H1 (cell line): ENCODE measurements around the gene SRSF3. TPM values are rescaled to one million over a fixed set of nuclear protein-coding genes. Genes with fewer than 3 reads are reported as not detected.

Source experiments
- CTCF ChIA-PET: fragments of 300-600 bp; sonication (Branson Sonifier 250); formaldehyde crosslinking; loops from one replicate; lab custom pipeline; 2021; ENCODE audit not compliant: partially characterized antibody; lab: Charles Lee
- POLR2A ChIA-PET: fragments of 300-600 bp; sonication (Branson Sonifier 250); formaldehyde crosslinking; loops from one replicate; lab custom pipeline; 2021; ENCODE audit warnings: inconsistent platforms; ENCODE audit not compliant: partially characterized antibody; lab: Charles Lee
- DNase-seq, 2 experiments: peaks; one replicate each; pipeline versions ENCODE4 v3.0.0 to v3.0.0-alpha.2; 2010 to 2022; ENCODE audit warnings: low spot score in 2 of 2, low read depth in 1 of 2, mixed read lengths in 1 of 2
- FAIRE-seq: peaks from 2 replicates; lab custom pipeline; 2011; peaks lifted over from hg19 to GRCh38; lab: Jason Lieb, UNC
- H2AFZ ChIP-seq: 2 replicates; pipeline ENCODE4 v1.8.1; 2012; ENCODE audit warnings: low read length, inconsistent platforms
- H2AK5ac ChIP-seq: 2 replicates; pipeline ENCODE4 v1.6.1; 2013; ENCODE audit warnings: low read depth, low read length
- H2BK120ac ChIP-seq: replicated peaks from 2 replicates; pipeline ENCODE3; 2013; ENCODE audit warnings: low read depth, low read length, inconsistent platforms
- H2BK12ac ChIP-seq: 2 replicates; pipeline ENCODE4 v1.6.1; 2013; ENCODE audit warnings: low read depth, low read length
- H2BK15ac ChIP-seq: 2 replicates; pipeline ENCODE4 v1.6.1; 2013; ENCODE audit warnings: low read length
- H2BK20ac ChIP-seq: 2 replicates; pipeline ENCODE4 v1.6.1; 2013; ENCODE audit warnings: low read length
- H2BK5ac ChIP-seq: 2 replicates; pipeline ENCODE4 v1.6.1; 2013; ENCODE audit warnings: low read depth, low read length
- H3K14ac ChIP-seq: 2 replicates; pipeline ENCODE4 v1.6.1; 2013; ENCODE audit warnings: inconsistent platforms; ENCODE audit not compliant: insufficient read length
- H3K18ac ChIP-seq: 2 replicates; pipeline ENCODE4 v1.6.1; 2013; ENCODE audit warnings: low read length; ENCODE audit errors: extremely low read depth
- H3K23ac ChIP-seq: 2 replicates; pipeline ENCODE4 v1.6.1; 2013; ENCODE audit warnings: inconsistent platforms; ENCODE audit not compliant: insufficient read length
- H3K23me2 ChIP-seq: 2 replicates; pipeline ENCODE4 v1.6.1; 2013; ENCODE audit warnings: low read depth, low read length
- H3K27ac ChIP-seq: 2 replicates; pipeline ENCODE4 v1.6.1; 2011; ENCODE audit warnings: low read depth, low read length, inconsistent platforms
- H3K27me3 ChIP-seq, 4 experiments: replicated peaks in 1 of 4; 1 replicate in 1 of 4; 2 replicates in 3 of 4; pipeline versions ENCODE4 v1.6.1 to v1.8.1; 2011 to 2013; ENCODE audit warnings: low read length in 3 of 4, mild to moderate bottlenecking in 3 of 4, inconsistent platforms in 2 of 4, mixed read lengths in 2 of 4, moderate library complexity in 1 of 4; ENCODE audit not compliant: control insufficient read depth in 3 of 4, insufficient read depth in 3 of 4; ENCODE audit errors: extremely low read depth in 1 of 4
- H3K36me3 ChIP-seq, 4 experiments: 2 replicates each; pipeline versions ENCODE4 v1.6.1 to v1.8.1; 2011 to 2013; ENCODE audit warnings: mild to moderate bottlenecking in 4 of 4, low read length in 3 of 4, moderate library complexity in 2 of 4, control low read depth in 1 of 4, inconsistent platforms in 1 of 4; ENCODE audit not compliant: insufficient read depth in 4 of 4, control insufficient read depth in 2 of 4
- H3K4ac ChIP-seq: replicated peaks from 2 replicates; pipeline ENCODE3; 2013; ENCODE audit warnings: low read length, low read depth, mixed read lengths, inconsistent platforms; ENCODE audit not compliant: insufficient read length
- H3K4me1 ChIP-seq, 4 experiments: replicated peaks in 1 of 4; 1 replicate in 1 of 4; 2 replicates in 3 of 4; pipeline versions ENCODE4 v1.6.1 to v1.8.1; 2011 to 2013; ENCODE audit warnings: low read length in 3 of 4, inconsistent platforms in 2 of 4, mixed read lengths in 1 of 4; ENCODE audit not compliant: insufficient read depth in 4 of 4, control insufficient read depth in 3 of 4
- H3K4me2 ChIP-seq, 2 experiments: 2 replicates each; pipeline versions ENCODE4 v1.6.1 to v1.8.1; 2011 to 2013; ENCODE audit warnings: low read depth in 2 of 2, low read length in 2 of 2, control low read depth in 1 of 2, inconsistent platforms in 1 of 2, mild to moderate bottlenecking in 1 of 2; ENCODE audit not compliant: insufficient read depth in 1 of 2
- H3K4me3 ChIP-seq, 4 experiments: fragments of 200-600, 300-600 bp in 1 of 4; sonication (generic), shearing (Covaris generic), sonication (Bioruptor Twin) in 1 of 4; 2 replicates each; pipeline versions ENCODE4 v1.5.1 to v1.8.1; 2011 to 2016; ENCODE audit warnings: low read length in 4 of 4, low read depth in 3 of 4, control low read depth in 2 of 4, inconsistent platforms in 2 of 4, mild to moderate bottlenecking in 2 of 4, mixed read lengths in 1 of 4, moderate library complexity in 1 of 4; ENCODE audit not compliant: insufficient read depth in 2 of 4; ENCODE audit errors: extremely low read depth in 1 of 4
- H3K56ac ChIP-seq: replicated peaks from 2 replicates; pipeline ENCODE3; 2013; ENCODE audit warnings: low read depth, mild to moderate bottlenecking, mixed read lengths, low read length, inconsistent platforms; ENCODE audit not compliant: insufficient read length
- H3K79me1 ChIP-seq: 2 replicates; pipeline ENCODE4 v1.6.1; 2013; ENCODE audit warnings: low read depth, low read length, control low read depth
- H3K79me2 ChIP-seq, 2 experiments: 2 replicates each; pipeline versions ENCODE4 v1.6.1 to v1.8.1; 2012 to 2013; ENCODE audit warnings: low read length in 2 of 2, mild to moderate bottlenecking in 2 of 2, inconsistent platforms in 1 of 2; ENCODE audit not compliant: insufficient read depth in 2 of 2, control insufficient read depth in 1 of 2
- H3K9ac ChIP-seq, 4 experiments: replicated peaks in 1 of 4; 1 replicate in 1 of 4; 2 replicates in 3 of 4; pipeline versions ENCODE4 v1.6.1 to v1.8.1; 2011 to 2013; ENCODE audit warnings: low read depth in 3 of 4, low read length in 3 of 4, control low read depth in 2 of 4, mild to moderate bottlenecking in 2 of 4, moderate library complexity in 2 of 4, inconsistent platforms in 1 of 4; ENCODE audit errors: extremely low read depth in 1 of 4
- H3K9me3 ChIP-seq, 2 experiments: 2 replicates each; pipeline versions ENCODE4 v1.6.1 to v1.8.1; 2012 to 2013; ENCODE audit warnings: mild to moderate bottlenecking in 2 of 2, moderate library complexity in 2 of 2, control low read depth in 1 of 2, inconsistent platforms in 1 of 2, low read depth in 1 of 2, low read length in 1 of 2, mixed read lengths in 1 of 2; ENCODE audit not compliant: insufficient read depth in 2 of 2
- H4K20me1 ChIP-seq, 2 experiments: replicated peaks in 1 of 2; 2 replicates each; pipeline versions ENCODE3 to v1.8.1; 2011 to 2013; ENCODE audit warnings: inconsistent platforms in 2 of 2, low read length in 2 of 2, mild to moderate bottlenecking in 1 of 2; ENCODE audit not compliant: insufficient read depth in 2 of 2, control insufficient read depth in 1 of 2
- H4K5ac ChIP-seq: 2 replicates; pipeline ENCODE4 v1.6.1; 2013; ENCODE audit warnings: low read length, low read depth, mixed read lengths, inconsistent platforms; ENCODE audit not compliant: insufficient read length
- H4K8ac ChIP-seq: 2 replicates; pipeline ENCODE4 v1.8.0; 2013; ENCODE audit warnings: mild to moderate bottlenecking, moderate library complexity, low read length, inconsistent platforms; ENCODE audit not compliant: insufficient read depth; ENCODE audit errors: extremely low read depth
- H4K91ac ChIP-seq: replicated peaks from 2 replicates; pipeline ENCODE3; 2013; ENCODE audit warnings: low read length, mixed read lengths, inconsistent platforms; ENCODE audit not compliant: insufficient read length
- BRCA1 ChIP-seq: IDR thresholded peaks from 2 replicates; pipeline ENCODE4 v1.6.1; 2012; ENCODE audit warnings: low read depth, low read length, improper control_type of control experiment
- CBX8 ChIP-seq: fragments of 300-800, 300-1000 bp; sonication (generic); IDR thresholded peaks from 2 replicates; pipeline ENCODE4 v1.7.1; 2016; ENCODE audit warnings: low read depth, low read length, borderline replicate concordance
- CTBP2 ChIP-seq: IDR thresholded peaks from 2 replicates; pipeline ENCODE4 v1.7.0; 2011; ENCODE audit warnings: borderline replicate concordance, mild to moderate bottlenecking, moderate library complexity, mixed read lengths, low read length; ENCODE audit not compliant: insufficient read depth, insufficient read length
- GTF2F1 ChIP-seq: IDR thresholded peaks from 2 replicates; pipeline ENCODE4 v1.6.1; 2012; ENCODE audit warnings: low read depth, low read length, improper control_type of control experiment, borderline replicate concordance
- HDAC6 ChIP-seq: IDR thresholded peaks from one replicate; pipeline ENCODE4 v1.7.1; 2012; ENCODE audit warnings: low read depth, mild to moderate bottlenecking, inconsistent platforms, low read length, moderate library complexity
- SIN3A ChIP-seq, 2 experiments: IDR thresholded peaks in 1 of 2; conservative IDR thresholded peaks in 1 of 2; 2 replicates each; pipeline ENCODE4 v1.6.1; 2011 to 2012; ENCODE audit warnings: low read length in 2 of 2, improper control_type of control experiment in 1 of 2, low read depth in 1 of 2, mild to moderate bottlenecking in 1 of 2
- SP1 ChIP-seq: IDR thresholded peaks from 2 replicates; pipeline ENCODE4 v1.6.1; 2011; ENCODE audit warnings: low read depth, low read length
- WGBS, 2 experiments: shearing (Covaris generic) in 1 of 2; methylation state at CpG; one replicate each; pipeline versions ENCODE4 v1.1.6 to v1.1.7; 2013 to 2015; ENCODE audit warnings: low lambda C conversion rate in 2 of 2, mixed read lengths in 2 of 2, inconsistent platforms in 1 of 2, low coverage in 1 of 2, missing lambda C conversion rate in 1 of 2; ENCODE audit not compliant: insufficient replicate concordance in 2 of 2, insufficient coverage in 1 of 2, insufficient read length in 1 of 2; ENCODE audit errors: extremely low coverage in 1 of 2, missing lambda C conversion rate in 1 of 2; 5-methylcytosine and 5-hydroxymethylcytosine counted together
- polyA plus RNA-seq, 7 experiments: library from polyadenylated mRNA; depleted of rRNA in 3 of 7; stranded (reverse) in 5 of 7; unstranded in 2 of 7; fragments of >200 nt in 5 of 7; fragments of 200-250 nt in 2 of 7; gene quantifications; 1 replicate in 5 of 7; 2 replicates in 1 of 7; 4 replicates in 1 of 7; pipeline versions ENCODE4 v1.2.1 to v1.2.3, GENCODE V29; 2011 to 2013; ENCODE audit warnings: missing spikeins in 2 of 7, mixed read lengths in 2 of 7
- total RNA-seq: library from RNA; stranded (reverse); fragmentation: NEBNext Ultra II Directional; extraction: Animal tissue kit (Norgen Biotek cat#: 25700); gene quantifications from 2 replicates; pipeline ENCODE4 v1.2.1, GENCODE V29; 2021
- TF ChIP-seq, protein P1 (sequence below), 3 experiments: IDR thresholded peaks; 1 replicate in 2 of 3; 2 replicates in 1 of 3; pipeline versions ENCODE4 v1.5.1 to v1.6.1; 2011; ENCODE audit warnings: low read length in 3 of 3, mild to moderate bottlenecking in 3 of 3, inconsistent platforms in 2 of 3, low read depth in 1 of 3, moderate library complexity in 1 of 3; ENCODE audit not compliant: insufficient read depth in 1 of 3; ENCODE audit errors: control extremely low read depth in 1 of 3

SRSF3 gene
- total and polyA plus RNA-seq, 2 of the 8 experiments (the other 6 are each of a cell fraction or from before 2014, with no cell fraction given): 471 to 689 TPM

- Histone ChIP-seq H2BK5ac (no peak overlapping the region; the same call in 1 of the 2 replicates), H4K5ac (no peak overlapping the region), H2BK20ac (no peak overlapping the region), H3K14ac (no peak overlapping the region), H3K23me2 (no peaks in the 10 kb centered on the region), H3K36me3 (no peaks in the 10 kb centered on the region), H2BK15ac (no peak overlapping the region), H3K4ac (no peak overlapping the region), H4K91ac (no peak overlapping the region), H2AFZ (no peak overlapping the region), H3K79me1 (no peaks in the 10 kb centered on the region), H3K4me2 (no peak overlapping the region), H3K56ac (no peak overlapping the region), H3K23ac (no peak overlapping the region), H4K20me1 (no peaks in the 10 kb centered on the region), H2BK120ac (no peak overlapping the region), H3K79me2 (no peaks in the 10 kb centered on the region), H2BK12ac (no peak overlapping the region), H2AK5ac (no peak overlapping the region), H3K9ac (no peak overlapping the region), H3K4me1 (no peaks in the 10 kb centered on the region), H4K8ac (no peak overlapping the region), H3K4me3 (no peak overlapping the region), H3K27ac (no peak overlapping the region), H3K9me3 (no peaks in the 10 kb centered on the region), H3K18ac (no peak overlapping the region), H3K27me3 (no peaks in the 10 kb centered on the region)
- POLR2A ChIA-PET: interaction anchor here (0.6 to 1.2 kb wide), 4 partner anchors 10 to 53 kb away, joined by 3 to 6 read pairs (median 4); no protein-coding TSS in a partner anchor
- FAIRE-seq (no peak), DNase-seq (no peak)
- CTCF ChIA-PET: interaction anchor here (0.6 to 4.4 kb wide), 34 partner anchors 9 to 353 kb away, joined by 3 to 52 read pairs (median 4); partner anchors contain the start of gene CDKN1A
- 88% methylated on average over 11 of the region's 11 CpGs; no CpG with 5 or more reads in 1 of the 2 experiments for WGBS, 2 experiments
- no peak for TF ChIP-seq SIN3A (conservative IDR thresholded peaks at IDR 0.05 in 1 of 2, IDR thresholded peaks at IDR 0.05 in 1 of 2; ENCODE audit: low read depth in 1 of 2, low read length in 2 of 2)
- TF ChIP-seq CTBP2: no peak
- no peak for TF ChIP-seq HDAC6
- no peak for TF ChIP-seq BRCA1
- no peak for TF ChIP-seq GTF2F1
- no peak for TF ChIP-seq SP1
- TF ChIP-seq CBX8: no peak
- TF ChIP-seq, protein P1, sequence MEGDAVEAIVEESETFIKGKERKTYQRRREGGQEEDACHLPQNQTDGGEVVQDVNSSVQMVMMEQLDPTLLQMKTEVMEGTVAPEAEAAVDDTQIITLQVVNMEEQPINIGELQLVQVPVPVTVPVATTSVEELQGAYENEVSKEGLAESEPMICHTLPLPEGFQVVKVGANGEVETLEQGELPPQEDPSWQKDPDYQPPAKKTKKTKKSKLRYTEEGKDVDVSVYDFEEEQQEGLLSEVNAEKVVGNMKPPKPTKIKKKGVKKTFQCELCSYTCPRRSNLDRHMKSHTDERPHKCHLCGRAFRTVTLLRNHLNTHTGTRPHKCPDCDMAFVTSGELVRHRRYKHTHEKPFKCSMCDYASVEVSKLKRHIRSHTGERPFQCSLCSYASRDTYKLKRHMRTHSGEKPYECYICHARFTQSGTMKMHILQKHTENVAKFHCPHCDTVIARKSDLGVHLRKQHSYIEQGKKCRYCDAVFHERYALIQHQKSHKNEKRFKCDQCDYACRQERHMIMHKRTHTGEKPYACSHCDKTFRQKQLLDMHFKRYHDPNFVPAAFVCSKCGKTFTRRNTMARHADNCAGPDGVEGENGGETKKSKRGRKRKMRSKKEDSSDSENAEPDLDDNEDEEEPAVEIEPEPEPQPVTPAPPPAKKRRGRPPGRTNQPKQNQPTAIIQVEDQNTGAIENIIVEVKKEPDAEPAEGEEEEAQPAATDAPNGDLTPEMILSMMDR (IDR thresholded peaks at IDR 0.05; ENCODE audit: control extremely low read depth in 1 of 3, insufficient read depth in 1 of 3, low read depth in 1 of 3, low read length in 3 of 3): no peak
These were observed 30.4 kb downstream of the SRSF3 start for GRCh38 chr6:36624461-36625157.
